COLO668 (cell line): ENCODE measurements around the gene MRPS18A.

ENCODE experiments used
- DNase-seq: peaks from one replicate; lab custom pipeline; 2025; ENCODE audit not compliant: unreplicated experiment; lab: John Stamatoyannopoulos, UW

MRPS18A gene

GRCh38 chr6:43699564-43700186, 12.1 kb upstream of the MRPS18A start:
- peak; percentile 56 for DNase-seq

- DNase-seq = peak; percentile 24
Observed at GRCh38 chr6:43698584-43699349, 11.2 kb upstream of the MRPS18A start.

- DNase-seq = no peak
Observed at GRCh38 chr6:43697421-43697820, 9.8 kb upstream of the MRPS18A start.

DNA sequence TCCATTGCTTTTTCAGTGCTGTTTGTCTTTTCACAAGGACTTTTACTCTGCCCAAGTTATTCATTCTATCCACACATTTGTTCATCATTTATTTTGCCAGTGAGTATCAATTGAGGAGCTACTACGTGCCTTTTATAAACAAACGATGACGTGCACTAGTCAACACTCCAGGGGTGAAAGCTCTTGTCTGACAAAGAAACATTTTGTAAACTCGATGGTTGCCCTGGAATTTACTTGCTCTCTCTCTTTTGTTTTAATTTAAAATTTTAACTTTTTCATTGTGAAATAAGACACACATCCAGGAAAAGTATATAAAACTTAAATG, 8.3 kb upstream of the MRPS18A start:
- no peak for DNase-seq

DNA sequence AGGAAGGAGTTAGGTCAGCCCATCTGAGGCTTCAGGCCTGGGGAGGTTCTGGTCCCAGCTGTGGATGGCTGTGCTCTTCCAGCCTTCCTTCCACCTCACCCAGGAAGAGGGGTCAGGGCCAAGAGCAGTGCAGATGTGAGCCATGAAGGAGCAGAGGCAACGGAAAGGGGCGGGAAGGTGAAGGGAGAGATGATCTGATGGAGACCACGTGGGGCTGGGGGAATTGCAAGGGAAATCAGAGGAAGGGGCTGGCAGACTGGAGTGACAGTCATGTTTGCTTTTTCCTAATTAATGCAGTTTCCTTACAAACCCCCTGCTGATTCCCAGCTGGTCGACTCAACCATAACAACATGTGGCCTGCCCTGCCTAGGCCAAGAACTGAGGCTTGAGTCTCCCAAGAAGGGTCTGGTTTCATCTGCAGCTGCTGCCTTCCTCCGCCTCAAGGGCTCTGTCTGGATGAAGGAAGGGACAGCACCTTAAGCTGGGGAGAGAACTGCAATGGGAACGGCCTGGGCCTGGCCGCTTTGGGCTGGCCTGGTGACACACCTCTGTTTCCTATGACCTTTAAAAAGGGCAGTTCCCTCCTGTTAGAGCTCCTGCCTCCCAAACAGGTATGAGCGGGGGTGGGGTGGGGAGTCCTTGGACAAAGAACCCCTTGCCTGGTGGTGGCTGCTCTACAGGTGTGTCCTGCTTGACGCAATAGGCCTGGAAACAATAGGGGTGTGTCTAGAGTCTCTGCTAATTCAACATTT, 7.8 kb upstream of the MRPS18A start:
- DNase-seq = peak; percentile 65

DNA sequence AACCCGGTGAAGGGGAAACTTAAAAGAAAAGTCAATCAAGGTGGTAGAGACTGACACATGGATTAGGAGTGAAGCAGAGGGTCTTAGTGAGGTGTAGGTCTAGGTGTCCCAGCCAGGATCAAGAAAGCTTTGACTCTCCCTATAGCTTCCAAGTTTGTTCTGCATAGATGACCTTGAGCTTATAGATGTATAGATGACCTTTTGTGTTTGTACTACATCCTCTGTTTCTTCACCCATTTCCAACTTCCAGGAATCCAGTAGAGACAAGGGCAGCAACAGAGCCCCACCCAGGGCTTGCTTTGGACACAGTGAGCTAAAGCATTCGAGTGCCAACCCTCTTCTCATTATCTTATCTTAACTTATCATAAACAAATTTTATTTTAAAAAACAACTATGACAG, 1.8 kb upstream of the MRPS18A start:
- DNase-seq = no peak

DNA sequence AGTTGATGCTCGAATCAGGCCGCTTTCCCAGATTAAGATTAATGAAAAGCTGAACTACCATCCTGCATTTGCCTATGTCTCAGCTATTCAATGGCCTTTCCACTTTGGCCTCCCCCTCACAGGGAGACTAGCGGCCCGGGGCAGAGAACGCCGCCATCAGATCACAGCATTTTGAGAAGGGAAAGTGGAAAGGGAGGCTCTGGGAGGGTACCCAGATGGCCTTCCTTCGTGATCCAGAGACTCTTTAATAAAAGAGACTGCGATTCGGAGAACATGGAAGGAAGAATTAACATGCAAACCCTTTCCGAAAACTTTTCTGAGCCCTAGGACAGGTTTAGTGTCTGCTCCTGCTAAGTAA, 533 bp downstream of the MRPS18A start:
- no peak for DNase-seq

- DNase-seq = no peak
Observed at GRCh38 chr6:43683708-43684455, 3.7 kb downstream of the MRPS18A start.

DNA sequence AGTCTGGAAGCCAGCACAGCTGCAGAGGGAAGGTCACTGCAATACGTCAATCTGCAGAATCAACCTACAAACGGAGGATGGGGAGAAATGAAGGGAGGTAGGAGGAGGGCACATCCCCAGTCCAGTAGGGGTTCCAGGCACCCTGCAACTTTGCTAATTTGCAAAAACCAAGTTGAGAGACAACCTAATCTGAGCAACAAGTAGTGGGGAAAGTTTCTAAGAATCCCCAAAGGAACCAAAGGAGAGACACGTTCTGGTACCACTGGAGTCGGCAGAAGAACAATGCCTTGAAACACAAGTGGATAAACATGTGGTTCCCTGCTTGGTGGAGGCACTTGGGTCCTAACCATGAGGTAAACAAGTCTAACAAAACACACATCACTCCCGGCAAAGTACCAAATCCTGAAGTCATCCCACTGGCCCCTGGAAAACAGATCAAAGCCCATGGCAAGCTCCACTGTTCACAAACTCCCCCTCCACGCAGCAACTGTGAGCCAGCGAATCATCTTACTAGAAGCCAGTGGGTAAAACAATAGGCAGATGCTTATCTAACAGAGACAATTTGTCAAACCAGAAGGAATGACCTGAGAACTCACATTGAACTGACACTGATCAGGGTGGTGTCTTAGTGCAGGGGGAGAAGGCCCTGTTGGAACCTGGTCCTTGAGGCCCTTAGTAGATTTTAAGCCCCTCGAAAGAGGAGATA, 4.7 kb downstream of the MRPS18A start:
- no peak for DNase-seq

DNA sequence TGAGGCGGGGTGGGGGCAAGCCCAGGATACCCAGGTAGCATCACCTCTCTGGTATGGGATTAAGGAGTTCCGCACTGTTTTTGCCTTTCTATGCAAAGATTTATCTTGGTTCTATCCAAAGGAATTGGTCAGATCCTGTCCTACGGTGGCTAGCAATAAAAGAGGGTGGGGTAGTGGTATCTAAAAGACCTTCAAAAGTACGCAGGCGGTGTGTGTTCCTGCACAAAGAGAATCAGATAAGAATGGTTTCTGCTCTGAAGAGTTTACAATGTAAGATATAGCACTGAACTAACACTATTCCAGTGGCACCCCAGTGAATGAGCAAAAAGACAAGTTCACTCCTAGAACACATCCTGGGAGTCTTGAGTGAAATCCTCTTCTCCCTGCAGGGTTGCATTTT, 6.3 kb downstream of the MRPS18A start:
- no peak for DNase-seq

GRCh38 chr6:43680308-43681200, 7.0 kb downstream of the MRPS18A start:
- DNase-seq = no peak

GRCh38 chr6:43679057-43679456, 8.5 kb downstream of the MRPS18A start:
- no peak for DNase-seq

DNA sequence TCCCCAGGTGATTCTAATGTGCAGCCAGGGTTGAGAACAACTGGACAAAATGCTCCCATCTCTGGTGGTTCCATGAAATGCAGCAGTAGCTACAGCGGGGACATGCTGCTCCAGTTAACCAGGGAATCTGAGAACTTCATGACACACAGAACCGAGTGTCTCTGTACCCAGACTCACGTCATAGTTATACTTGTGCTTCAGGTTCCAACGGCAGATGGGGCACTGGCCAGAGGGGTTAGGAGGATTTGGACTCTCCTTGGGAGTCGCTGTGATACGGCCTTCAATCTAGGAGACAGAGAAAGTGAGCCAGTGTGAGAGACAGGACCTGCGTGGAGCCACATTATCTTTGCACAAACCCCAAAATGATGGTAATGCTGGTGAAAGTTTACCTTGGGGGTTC, 9.2 kb downstream of the MRPS18A start:
- DNase-seq = no peak

DNA sequence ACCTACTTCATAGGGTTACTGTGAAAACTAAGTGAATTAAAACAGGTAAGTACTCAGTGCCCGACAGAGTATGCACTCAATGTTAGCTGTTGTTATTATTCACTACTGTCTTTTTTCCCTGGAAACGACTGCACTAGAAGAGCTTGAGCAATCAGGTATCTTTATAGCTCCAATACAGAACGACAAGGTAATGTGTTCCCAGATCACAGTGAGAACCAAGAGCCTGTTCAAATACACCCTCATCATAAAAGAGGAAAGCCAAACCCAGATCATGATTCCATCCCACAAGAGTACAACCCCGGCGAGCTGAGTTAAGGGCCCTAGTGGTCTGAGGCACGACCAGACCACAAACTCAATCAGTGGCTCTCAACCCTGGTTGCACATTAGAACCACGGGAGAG, 9.8 kb downstream of the MRPS18A start:
- DNase-seq = no peak

- DNase-seq = no peak
Observed at GRCh38 chr6:43676962-43677606, 10.5 kb downstream of the MRPS18A start.

DNA sequence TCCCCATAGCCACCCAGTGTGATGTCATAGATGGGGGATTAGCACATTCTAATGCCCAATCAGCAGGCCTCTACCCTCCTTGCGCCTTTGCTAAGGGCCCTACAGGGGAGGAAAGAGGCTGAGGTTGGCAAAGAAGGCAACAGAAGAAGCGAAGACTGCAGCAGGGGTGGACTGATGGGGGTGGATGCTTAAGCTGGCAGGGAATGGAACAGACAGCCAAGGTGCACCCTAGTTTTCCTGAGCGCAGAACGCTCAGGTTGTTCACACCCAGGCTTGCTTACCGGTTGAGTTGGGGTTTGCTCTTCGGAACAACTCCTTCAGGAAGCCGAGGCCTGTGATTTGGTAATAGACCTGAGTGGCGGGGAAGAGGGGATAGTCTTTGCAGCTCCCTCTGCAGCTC, 12.7 kb downstream of the MRPS18A start:
- no peak for DNase-seq

DNA sequence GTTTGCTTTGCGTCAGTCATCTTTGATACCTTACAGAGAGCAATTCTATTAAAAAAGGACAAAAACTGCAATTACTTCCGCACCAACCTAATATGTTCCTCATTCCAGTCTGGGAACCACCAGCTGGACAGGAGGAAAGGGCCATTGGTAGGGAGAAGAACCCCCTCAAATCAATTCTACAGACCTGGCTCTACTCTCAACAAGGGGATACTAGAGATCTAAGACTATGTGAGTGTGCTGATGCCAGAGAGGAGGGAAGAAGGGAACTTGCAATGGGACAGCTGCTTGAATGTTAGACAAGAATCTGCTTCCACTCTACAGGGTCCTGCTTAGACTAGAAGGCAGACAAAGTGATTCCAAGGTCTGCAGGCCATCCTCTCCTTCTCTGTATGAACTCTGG, 13.3 kb downstream of the MRPS18A start:
- DNase-seq = no peak

- no peak for DNase-seq
Observed at GRCh38 chr6:43673444-43674084, 14.0 kb downstream of the MRPS18A start.
